Choroid plexus epithelial cell (primary cell): ENCODE data around the gene TSPAN14.
A peak's percentile ranks its signal among the peaks of the same experiment; 100 is the strongest.

Experiments
- DNase-seq: peaks from one replicate; pipeline ENCODE4 v3.0.0-alpha.2; 2010; ENCODE audit warnings: low read depth
- H3K4me3 ChIP-seq: 2 replicates; pipeline ENCODE4 v1.5.1; 2011; ENCODE audit warnings: low read depth, mild to moderate bottlenecking, control low read depth, low read length, moderate library complexity
- TF ChIP-seq, protein P1 (sequence below): conservative IDR thresholded peaks from 2 replicates; pipeline ENCODE4 v1.5.1; 2011; ENCODE audit warnings: low read depth, mild to moderate bottlenecking, control low read depth, inconsistent platforms, low read length, moderate library complexity

TSPAN14 gene

DNA sequence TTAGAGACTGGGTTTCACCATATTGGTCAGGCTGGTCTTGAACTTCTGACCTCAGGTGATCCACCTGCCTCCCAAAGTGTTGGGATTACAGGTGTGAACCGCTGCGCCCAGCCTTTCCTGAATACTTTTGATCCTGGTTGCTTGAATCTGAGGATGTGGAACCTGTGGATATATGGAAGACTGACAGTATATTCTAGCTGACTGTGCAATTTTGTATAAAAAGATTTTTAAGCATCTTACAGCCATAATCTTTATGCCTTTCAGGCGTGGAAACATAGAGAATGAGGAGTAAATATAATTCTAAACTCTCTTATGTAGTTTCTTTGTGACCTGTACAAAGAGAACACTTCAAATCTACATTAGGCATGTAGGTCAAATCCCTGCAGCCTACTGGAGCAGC, 16.2 kb downstream of the TSPAN14 start:
- TF ChIP-seq, protein P1, sequence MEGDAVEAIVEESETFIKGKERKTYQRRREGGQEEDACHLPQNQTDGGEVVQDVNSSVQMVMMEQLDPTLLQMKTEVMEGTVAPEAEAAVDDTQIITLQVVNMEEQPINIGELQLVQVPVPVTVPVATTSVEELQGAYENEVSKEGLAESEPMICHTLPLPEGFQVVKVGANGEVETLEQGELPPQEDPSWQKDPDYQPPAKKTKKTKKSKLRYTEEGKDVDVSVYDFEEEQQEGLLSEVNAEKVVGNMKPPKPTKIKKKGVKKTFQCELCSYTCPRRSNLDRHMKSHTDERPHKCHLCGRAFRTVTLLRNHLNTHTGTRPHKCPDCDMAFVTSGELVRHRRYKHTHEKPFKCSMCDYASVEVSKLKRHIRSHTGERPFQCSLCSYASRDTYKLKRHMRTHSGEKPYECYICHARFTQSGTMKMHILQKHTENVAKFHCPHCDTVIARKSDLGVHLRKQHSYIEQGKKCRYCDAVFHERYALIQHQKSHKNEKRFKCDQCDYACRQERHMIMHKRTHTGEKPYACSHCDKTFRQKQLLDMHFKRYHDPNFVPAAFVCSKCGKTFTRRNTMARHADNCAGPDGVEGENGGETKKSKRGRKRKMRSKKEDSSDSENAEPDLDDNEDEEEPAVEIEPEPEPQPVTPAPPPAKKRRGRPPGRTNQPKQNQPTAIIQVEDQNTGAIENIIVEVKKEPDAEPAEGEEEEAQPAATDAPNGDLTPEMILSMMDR, result no peak
- no peak for DNase-seq
- no peak overlapping the region for H3K4me3 ChIP-seq

DNA sequence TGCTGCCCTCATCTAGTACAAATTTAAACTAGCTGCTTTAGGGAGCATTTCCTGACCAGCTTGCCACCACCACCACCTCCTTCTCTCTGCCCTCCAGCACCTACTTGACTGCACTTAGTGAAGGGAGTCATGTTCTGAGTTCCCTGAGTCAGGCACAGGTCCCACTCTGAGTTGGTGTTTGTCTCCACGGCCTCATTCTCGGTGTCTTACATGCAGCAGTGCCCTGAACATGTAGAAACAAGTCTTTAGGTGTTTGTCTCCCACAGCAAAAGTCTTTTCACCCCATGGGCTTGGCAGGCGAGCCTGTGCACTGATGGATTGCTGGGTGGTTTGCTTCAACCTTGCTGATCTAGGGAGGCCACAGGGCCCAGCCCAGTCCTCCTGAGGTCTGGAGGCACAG, 16.9 kb downstream of the TSPAN14 start:
- TF ChIP-seq, protein P1, result no peak
- no peak overlapping the region for H3K4me3 ChIP-seq
- no peak for DNase-seq

DNA sequence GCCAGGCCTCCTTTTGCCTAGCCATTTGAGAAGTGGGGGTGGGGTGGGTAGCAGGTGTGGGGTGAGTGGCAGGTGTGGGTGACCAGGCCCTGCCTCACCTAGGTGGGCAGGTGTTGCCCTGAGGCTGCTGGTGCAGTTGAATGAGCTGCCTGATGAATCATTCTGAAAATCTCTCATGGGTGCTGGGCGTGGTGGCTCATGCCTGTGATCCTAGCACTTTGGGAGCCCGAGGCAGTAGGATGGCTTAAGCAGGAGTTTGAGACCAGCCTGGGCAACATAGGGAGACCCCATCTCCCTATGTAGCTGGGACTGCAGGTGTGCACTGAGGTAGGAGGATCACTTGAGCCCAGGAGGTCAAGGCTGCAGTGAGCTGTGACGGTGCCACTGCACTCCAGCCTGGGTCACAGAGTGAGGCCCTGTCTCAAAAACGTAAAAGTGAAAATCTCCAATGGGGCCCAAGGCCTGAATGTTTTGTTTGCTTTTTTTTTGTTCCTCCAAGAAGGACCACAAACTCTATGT, 17.7 kb downstream of the TSPAN14 start:
- no peak for DNase-seq
- TF ChIP-seq, protein P1, result no peak
- H3K4me3 ChIP-seq, result no peak overlapping the region

DNA sequence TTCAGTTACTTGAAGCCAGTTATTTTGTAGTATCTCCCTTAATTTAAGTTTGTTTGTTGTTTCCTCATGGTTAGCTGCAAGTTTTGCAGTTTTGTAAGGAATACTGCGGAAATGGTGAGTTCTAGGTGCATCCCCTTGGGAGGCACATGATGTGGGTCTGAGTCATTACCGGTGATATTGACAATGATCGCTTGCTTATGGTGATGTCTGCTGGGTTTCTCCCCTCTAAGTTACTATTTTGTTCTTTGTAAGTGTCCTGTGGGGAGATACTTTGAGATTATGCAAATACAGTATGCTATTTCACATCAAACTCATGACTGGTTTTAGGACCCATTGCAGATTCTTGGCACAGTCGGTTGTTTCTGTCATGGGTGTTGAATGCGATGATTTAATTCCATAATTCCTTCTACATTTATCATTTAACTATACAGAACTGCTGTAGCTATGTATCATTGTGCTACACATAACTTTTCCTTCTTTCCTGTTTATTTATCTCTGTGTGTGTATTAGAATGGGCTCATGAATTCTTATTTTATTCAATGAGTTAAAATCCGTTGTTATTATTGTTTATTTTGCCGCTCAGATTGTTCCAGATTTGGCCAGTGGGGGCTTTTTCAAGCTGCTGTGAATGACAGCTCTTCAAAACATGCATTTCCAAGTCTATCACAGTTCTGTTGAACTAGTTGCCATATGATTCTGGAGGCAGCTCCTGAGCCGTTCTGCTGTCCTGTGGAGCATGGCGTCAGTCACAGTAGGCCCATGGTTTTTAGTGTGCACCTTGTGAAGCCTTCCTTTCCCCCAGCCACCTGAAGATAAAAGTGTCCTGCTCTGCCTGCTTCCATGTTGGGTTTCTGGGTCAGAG, 18.4 kb downstream of the TSPAN14 start:
- peak; percentile 94 for DNase-seq
- TF ChIP-seq, protein P1, result peak; percentile 14
- H3K4me3 ChIP-seq, result no peak overlapping the region

DNA sequence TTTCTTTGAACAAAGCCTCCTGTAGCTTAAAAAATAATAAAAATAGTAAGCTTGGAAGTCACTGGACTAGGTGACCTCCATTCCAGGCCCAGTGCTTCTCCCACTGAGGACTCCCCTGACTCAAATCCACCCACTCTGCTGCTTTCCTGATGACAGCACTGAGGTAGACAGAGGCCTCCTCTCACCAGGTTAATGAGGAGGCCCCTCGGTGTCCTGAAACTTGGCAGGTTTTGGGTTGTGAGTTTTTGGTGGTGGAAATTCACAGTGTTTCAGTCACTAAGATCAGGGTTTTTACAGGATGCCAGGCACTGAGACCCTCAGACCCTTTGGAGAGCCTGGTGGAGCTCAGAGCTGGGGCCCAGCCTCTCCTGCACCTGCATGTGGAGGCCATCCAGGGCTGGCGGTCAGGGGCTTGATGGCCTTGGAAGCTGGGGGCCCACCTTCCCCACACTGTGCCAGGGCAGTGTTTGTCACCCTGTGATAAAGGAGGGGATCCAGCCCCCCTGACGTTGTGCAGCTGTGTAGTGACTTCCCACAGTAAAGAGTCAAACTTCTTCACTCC, 19.1 kb downstream of the TSPAN14 start:
- no peak for DNase-seq
- TF ChIP-seq, protein P1, result no peak
- H3K4me3 ChIP-seq, result no peak overlapping the region

DNA sequence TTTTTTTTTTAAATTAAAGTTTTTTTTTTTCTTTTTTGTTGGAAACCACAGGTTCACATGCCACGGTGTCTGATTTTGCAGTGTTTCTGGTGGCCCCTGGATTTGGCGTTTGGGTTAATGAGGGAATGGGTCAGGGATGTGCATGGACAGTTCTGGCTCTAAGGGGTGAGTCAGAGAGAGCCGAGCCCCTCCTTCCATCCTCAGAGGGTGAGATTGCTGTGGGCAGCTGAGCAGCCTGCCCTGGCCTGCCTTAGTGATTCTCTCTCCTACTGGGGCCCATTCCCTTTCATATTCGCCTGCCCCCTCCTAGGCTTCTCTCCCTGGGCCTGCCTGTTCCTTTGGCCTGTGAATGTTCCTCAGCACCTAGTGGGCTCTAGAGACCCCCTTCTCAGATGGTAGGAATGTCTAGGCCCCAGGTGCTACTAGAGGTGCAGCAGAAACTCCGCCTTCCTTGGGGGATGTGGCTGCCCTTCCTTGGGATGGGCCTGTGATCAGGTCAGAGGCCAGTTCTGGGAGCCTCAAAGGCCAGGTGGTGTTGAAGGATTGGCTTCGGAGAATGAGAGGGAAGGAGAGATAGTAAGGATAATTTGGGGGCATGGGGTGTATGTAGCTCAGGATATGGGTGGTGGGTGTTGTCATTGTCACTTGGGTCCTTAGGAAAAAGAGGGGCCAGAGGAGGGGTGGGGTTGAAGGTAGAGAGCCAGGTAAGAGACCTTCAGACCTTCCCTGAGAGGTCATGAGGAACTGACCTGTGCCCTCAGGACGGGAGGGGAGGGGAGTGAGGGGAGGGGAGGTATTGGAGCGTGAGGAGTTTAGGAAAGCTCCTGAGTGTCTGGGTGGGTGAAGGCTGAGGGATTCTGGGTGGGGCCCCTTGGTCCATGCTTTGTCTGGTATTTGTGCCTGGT, 19.8 kb downstream of the TSPAN14 start:
- DNase-seq, result peak; percentile 53
- H3K4me3 ChIP-seq, result no peak overlapping the region
- TF ChIP-seq, protein P1, result no peak
